ENCODE results near the gene NSMF.

NSMF gene

GRCh38 chr9:137490532-137491186 lies 31.5 kb upstream of the NSMF start:
- DNase-seq (ENCODE audit: extremely low read depth, low read depth) = no peak

GRCh38 chr9:137488906-137489305 lies 29.8 kb upstream of the NSMF start:
- no peak for DNase-seq (ENCODE audit: extremely low read depth, low read depth)

More at GRCh38 chr9:137490532-137491186, 31.5 kb upstream of the NSMF start:
- no peak for TF ChIP-seq CTCF (IDR thresholded peaks at IDR 0.05; ENCODE audit: low read depth, low read length)

GRCh38 chr9:137488327-137488653 lies 29.2 kb upstream of the NSMF start:
- no peak for TF ChIP-seq CTCF (IDR thresholded peaks at IDR 0.05; ENCODE audit: low read depth, low read length)
- DNase-seq (ENCODE audit: extremely low read depth, low read depth) = no peak

More at GRCh38 chr9:137488906-137489305, 29.8 kb upstream of the NSMF start:
- no peak for TF ChIP-seq CTCF (IDR thresholded peaks at IDR 0.05; ENCODE audit: low read depth, low read length)

GRCh38 chr9:137487454-137488326 lies 28.6 kb upstream of the NSMF start:
- TF ChIP-seq CTCF (IDR thresholded peaks at IDR 0.05; ENCODE audit: low read depth, low read length) = no peak
- no peak for DNase-seq (ENCODE audit: extremely low read depth, low read depth)

- no peak for DNase-seq (ENCODE audit: extremely low read depth, low read depth)
- TF ChIP-seq CTCF (IDR thresholded peaks at IDR 0.05; ENCODE audit: low read depth, low read length) = no peak
Measured at GRCh38 chr9:137486545-137487453, 27.7 kb upstream of the NSMF start.

- TF ChIP-seq CTCF (IDR thresholded peaks at IDR 0.05; ENCODE audit: low read depth, low read length) = no peak
- no peak for DNase-seq (ENCODE audit: extremely low read depth, low read depth)
Measured at GRCh38 chr9:137486141-137486490, 27.0 kb upstream of the NSMF start.

Measured in AG09319 (cell line).